ENCODE results near the gene KIRREL3. TPM values are rescaled to one million over a fixed set of nuclear protein-coding genes. Genes with fewer than 3 reads are reported as not detected.

Gene KIRREL3
- total and polyA plus RNA-seq, 2 donors (not counting 3 experiments of a cell fraction or from before 2014, with no cell fraction given), result not detected

DNA sequence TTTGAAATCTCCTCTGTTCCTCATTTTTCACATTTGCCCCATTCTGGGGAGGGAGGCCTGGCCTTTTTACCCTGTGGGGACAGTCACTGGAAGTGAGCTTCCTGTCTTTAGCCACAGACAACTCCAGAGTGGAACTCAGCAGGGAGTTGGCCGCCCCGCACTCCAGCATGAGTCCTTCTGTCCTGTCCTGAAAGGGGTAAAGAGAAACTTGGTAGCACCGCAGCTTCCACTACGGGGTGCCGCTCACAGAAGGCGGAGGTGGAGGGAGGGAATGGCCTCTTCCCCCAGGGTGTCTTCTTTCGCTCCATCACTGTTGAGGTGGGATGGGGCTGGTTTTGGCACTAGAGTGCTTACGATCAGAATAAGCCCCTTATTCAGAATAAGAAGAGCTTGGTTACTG lies 512.9 kb downstream of the KIRREL3 start:
- Histone ChIP-seq H3K79me2 (ENCODE audit: control insufficient read depth, insufficient read depth, low read length) (no peaks in the 10 kb centered on the region), H3K4me3 (replicated peaks in 1 of 3; ENCODE audit: insufficient read depth in 1 of 3, low read depth in 1 of 3, low read length in 3 of 3) (no peak overlapping the region), H2AFZ (ENCODE audit: low read depth, low read length) (no peak overlapping the region), H3K4me2 (ENCODE audit: insufficient read depth, low read length) (no peak overlapping the region), H3K9me3 (replicated peaks; ENCODE audit: control insufficient read depth, insufficient read depth, low read length) (no peaks in the 10 kb centered on the region), H3K27ac (ENCODE audit: insufficient read depth, low read depth, low read length) (no peak overlapping the region), H3K9ac (replicated peaks; ENCODE audit: extremely low read depth, insufficient read depth, low read length) (no peak overlapping the region), H3K4me1 (ENCODE audit: control insufficient read depth, extremely low read depth, insufficient read depth, low read length) (no peaks in the 10 kb centered on the region), H4K20me1 (replicated peaks; ENCODE audit: control insufficient read depth, extremely low read depth, insufficient read depth, low read length) (no peaks in the 10 kb centered on the region), H3K9me1 (replicated peaks; ENCODE audit: control insufficient read depth, extremely low read depth, insufficient read depth, low read length) (no peaks in the 10 kb centered on the region), H3K36me3 (ENCODE audit: control insufficient read depth in 2 of 2, extremely low read depth in 1 of 2, insufficient read depth in 2 of 2, low read length in 2 of 2) (no peaks in the 10 kb centered on the region), H3K27me3 (ENCODE audit: control insufficient read depth in 2 of 2, insufficient read depth in 2 of 2, low read length in 2 of 2) (peaks cover 0 to 2% of the 10 kb centered on the region in 2 experiments)
- CTCF ChIA-PET, result no interaction called here
- TF ChIP-seq POLR2AphosphoS5 (IDR thresholded peaks at IDR 0.05; ENCODE audit: insufficient read depth, low read depth, low read length) (no peak), POLR2A (IDR thresholded peaks at IDR 0.05; ENCODE audit: low read depth, low read length) (no peak), GATA2 (IDR thresholded peaks at IDR 0.05; ENCODE audit: insufficient read depth, insufficient read length, low read depth, low read length) (no peak), MYC (IDR thresholded peaks at IDR 0.05; ENCODE audit: low read depth, low read length) (no peak), EZH2 (IDR thresholded peaks at IDR 0.05; ENCODE audit: borderline replicate concordance, low read depth, low read length, severe bottlenecking) (no peak), FOS (IDR thresholded peaks at IDR 0.05; ENCODE audit: borderline replicate concordance, insufficient read depth, low read length) (no peak), JUN (IDR thresholded peaks at IDR 0.05; ENCODE audit: borderline replicate concordance, insufficient read depth, insufficient read length, low read depth) (no peak)
- TF ChIP-seq, protein P1, sequence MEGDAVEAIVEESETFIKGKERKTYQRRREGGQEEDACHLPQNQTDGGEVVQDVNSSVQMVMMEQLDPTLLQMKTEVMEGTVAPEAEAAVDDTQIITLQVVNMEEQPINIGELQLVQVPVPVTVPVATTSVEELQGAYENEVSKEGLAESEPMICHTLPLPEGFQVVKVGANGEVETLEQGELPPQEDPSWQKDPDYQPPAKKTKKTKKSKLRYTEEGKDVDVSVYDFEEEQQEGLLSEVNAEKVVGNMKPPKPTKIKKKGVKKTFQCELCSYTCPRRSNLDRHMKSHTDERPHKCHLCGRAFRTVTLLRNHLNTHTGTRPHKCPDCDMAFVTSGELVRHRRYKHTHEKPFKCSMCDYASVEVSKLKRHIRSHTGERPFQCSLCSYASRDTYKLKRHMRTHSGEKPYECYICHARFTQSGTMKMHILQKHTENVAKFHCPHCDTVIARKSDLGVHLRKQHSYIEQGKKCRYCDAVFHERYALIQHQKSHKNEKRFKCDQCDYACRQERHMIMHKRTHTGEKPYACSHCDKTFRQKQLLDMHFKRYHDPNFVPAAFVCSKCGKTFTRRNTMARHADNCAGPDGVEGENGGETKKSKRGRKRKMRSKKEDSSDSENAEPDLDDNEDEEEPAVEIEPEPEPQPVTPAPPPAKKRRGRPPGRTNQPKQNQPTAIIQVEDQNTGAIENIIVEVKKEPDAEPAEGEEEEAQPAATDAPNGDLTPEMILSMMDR (IDR thresholded peaks at IDR 0.05; ENCODE audit: extremely low read depth in 1 of 2, insufficient read depth in 1 of 2, low read depth in 1 of 2, low read length in 2 of 2), result no peak
- TF ChIP-seq, protein P2, sequence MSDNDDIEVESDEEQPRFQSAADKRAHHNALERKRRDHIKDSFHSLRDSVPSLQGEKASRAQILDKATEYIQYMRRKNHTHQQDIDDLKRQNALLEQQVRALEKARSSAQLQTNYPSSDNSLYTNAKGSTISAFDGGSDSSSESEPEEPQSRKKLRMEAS (IDR thresholded peaks at IDR 0.05; ENCODE audit: insufficient read depth, insufficient read length), result no peak
- POLR2A ChIA-PET, result no interaction called here
- dilution Hi-C loops (cut with MboI; ENCODE audit: extremely low pct_ligation_motif_present, low sequenced_read_pairs) (no loop called here), intact Hi-C loops (cut with micrococcal nuclease) (no loop called here)
- FAIRE-seq (no peak), DNase-seq (ENCODE audit: low read depth, low spot score) (no peak)
- BruUV-seq (replicated peaks), result no TSS peak

Measured in endothelial cell of umbilical vein (primary cell).